ENCODE measurements around the gene CUX1. TPM values are rescaled to one million over a fixed set of nuclear protein-coding genes. Genes with fewer than 3 reads are reported as not detected.

CUX1 gene
- total RNA-seq, 2 experiments from 2014 or later, result 30.7 to 31.2 TPM

GRCh38 chr7:102061981-102062390 is 244.6 kb downstream of the CUX1 start:
- ChIA-PET POLR2A (no interaction called here), CTCF (no interaction called here)
- ATAC-seq (no peak), DNase-seq (no peak)
- H3K27me3 Mint-ChIP-seq (ENCODE audit: low read depth), result no peaks in the 10 kb centered on the region
- no peaks in the 10 kb centered on the region for H3K4me1 Mint-ChIP-seq (ENCODE audit: low read depth)
- H3K36me3 Mint-ChIP-seq (ENCODE audit: low read depth), result no peaks in the 10 kb centered on the region
- H3K4me3 Mint-ChIP-seq, result no peak overlapping the region
- no peak overlapping the region for H3K27ac Mint-ChIP-seq
- H3K9me3 Mint-ChIP-seq (ENCODE audit: insufficient read depth), result no peaks in the 10 kb centered on the region

- CTCF ChIA-PET, result no interaction called here
- POLR2A ChIA-PET, result no interaction called here
Observed at GRCh38 chr7:102063690-102064180, 246.3 kb downstream of the CUX1 start.

GRCh38 chr7:102064361-102065025 is 247.1 kb downstream of the CUX1 start:
- Mint-ChIP-seq H3K27me3 (ENCODE audit: low read depth) (no peaks in the 10 kb centered on the region), H3K27ac (no peak overlapping the region), H3K9me3 (ENCODE audit: insufficient read depth) (no peaks in the 10 kb centered on the region), H3K36me3 (ENCODE audit: low read depth) (no peaks in the 10 kb centered on the region), H3K4me3 (no peak overlapping the region), H3K4me1 (ENCODE audit: low read depth) (no peaks in the 10 kb centered on the region)
- no peak for ATAC-seq
- POLR2A ChIA-PET, result no interaction called here
- no peak for DNase-seq
- CTCF ChIA-PET, result no interaction called here

More at GRCh38 chr7:102063690-102064180, 246.3 kb downstream of the CUX1 start:
- Mint-ChIP-seq H3K4me3 (no peak overlapping the region), H3K36me3 (ENCODE audit: low read depth) (no peaks in the 10 kb centered on the region), H3K27ac (no peak overlapping the region), H3K4me1 (ENCODE audit: low read depth) (no peaks in the 10 kb centered on the region), H3K27me3 (ENCODE audit: low read depth) (no peaks in the 10 kb centered on the region), H3K9me3 (ENCODE audit: insufficient read depth) (no peaks in the 10 kb centered on the region)
- ATAC-seq (no peak), DNase-seq (no peak)

DNA sequence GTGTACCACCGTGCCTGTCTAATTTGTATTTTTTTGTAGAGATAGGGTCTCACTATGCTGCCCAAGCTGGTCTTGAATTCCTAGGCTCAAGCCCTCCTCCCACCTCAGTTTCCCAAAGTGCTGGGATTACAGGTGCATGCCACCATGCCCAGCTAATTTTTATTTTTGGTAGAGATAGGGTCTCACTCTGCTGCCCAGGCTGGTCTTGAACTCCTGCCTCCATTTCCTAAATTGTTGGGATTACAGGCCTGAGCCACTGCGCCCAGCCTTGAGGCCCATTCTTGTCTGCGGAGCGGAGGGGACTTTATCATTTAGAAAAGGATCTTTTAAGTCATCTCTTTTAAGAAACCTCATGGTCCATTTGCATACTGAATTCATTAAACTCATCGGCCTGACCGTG is 247.8 kb downstream of the CUX1 start:
- Mint-ChIP-seq H3K9me3 (ENCODE audit: insufficient read depth) (no peaks in the 10 kb centered on the region), H3K4me3 (no peak overlapping the region), H3K36me3 (ENCODE audit: low read depth) (peaks cover 2% of the 10 kb centered on the region), H3K27me3 (ENCODE audit: low read depth) (no peaks in the 10 kb centered on the region), H3K27ac (no peak overlapping the region), H3K4me1 (ENCODE audit: low read depth) (no peaks in the 10 kb centered on the region)
- ATAC-seq, result no peak
- ChIA-PET POLR2A (no interaction called here), CTCF (no interaction called here)
- no peak for DNase-seq

GRCh38 chr7:102066476-102066875 is 249.1 kb downstream of the CUX1 start:
- ChIA-PET POLR2A (no interaction called here), CTCF (no interaction called here)
- Mint-ChIP-seq H3K27ac (no peak overlapping the region), H3K4me3 (no peak overlapping the region), H3K9me3 (ENCODE audit: insufficient read depth) (no peaks in the 10 kb centered on the region), H3K4me1 (ENCODE audit: low read depth) (no peaks in the 10 kb centered on the region), H3K27me3 (ENCODE audit: low read depth) (no peaks in the 10 kb centered on the region), H3K36me3 (ENCODE audit: low read depth) (peaks cover 4% of the 10 kb centered on the region)
- ATAC-seq (no peak), DNase-seq (no peak)

DNA sequence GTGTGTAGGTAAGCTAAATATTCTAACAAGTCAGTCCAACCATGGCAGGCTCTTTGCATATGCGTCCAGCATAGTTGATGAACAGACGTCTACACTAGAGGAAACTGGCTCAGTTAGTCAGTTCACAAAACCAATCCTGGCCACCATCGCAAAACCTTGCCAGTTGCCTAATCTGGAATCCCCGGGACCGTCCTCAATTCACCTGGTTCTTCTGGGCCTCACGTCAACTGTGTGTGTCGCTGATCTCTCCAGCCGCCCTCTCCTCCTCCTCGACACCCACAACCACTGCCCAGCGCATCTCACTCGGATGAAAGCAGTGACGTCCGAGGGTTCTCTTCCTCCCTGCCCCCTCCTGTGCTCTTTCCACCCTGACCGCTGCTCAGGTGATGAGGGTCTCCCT is 251.4 kb downstream of the CUX1 start:
- Mint-ChIP-seq H3K27me3 (ENCODE audit: low read depth) (no peaks in the 10 kb centered on the region), H3K9me3 (ENCODE audit: insufficient read depth) (no peaks in the 10 kb centered on the region), H3K36me3 (ENCODE audit: low read depth) (peaks cover 13% of the 10 kb centered on the region), H3K4me1 (ENCODE audit: low read depth) (peaks cover 9% of the 10 kb centered on the region), H3K4me3 (no peak overlapping the region), H3K27ac (no peak overlapping the region)
- CTCF ChIA-PET, result interaction anchor here (0.6 kb wide), 1 partner anchor 41 kb away, joined by 3 read pairs; no protein-coding TSS in a partner anchor
- POLR2A ChIA-PET, result interaction anchor here (0.9 kb wide), 1 partner anchor 11 kb away, joined by 4 read pairs; no protein-coding TSS in a partner anchor
- ATAC-seq (no peak), DNase-seq (no peak)

DNA sequence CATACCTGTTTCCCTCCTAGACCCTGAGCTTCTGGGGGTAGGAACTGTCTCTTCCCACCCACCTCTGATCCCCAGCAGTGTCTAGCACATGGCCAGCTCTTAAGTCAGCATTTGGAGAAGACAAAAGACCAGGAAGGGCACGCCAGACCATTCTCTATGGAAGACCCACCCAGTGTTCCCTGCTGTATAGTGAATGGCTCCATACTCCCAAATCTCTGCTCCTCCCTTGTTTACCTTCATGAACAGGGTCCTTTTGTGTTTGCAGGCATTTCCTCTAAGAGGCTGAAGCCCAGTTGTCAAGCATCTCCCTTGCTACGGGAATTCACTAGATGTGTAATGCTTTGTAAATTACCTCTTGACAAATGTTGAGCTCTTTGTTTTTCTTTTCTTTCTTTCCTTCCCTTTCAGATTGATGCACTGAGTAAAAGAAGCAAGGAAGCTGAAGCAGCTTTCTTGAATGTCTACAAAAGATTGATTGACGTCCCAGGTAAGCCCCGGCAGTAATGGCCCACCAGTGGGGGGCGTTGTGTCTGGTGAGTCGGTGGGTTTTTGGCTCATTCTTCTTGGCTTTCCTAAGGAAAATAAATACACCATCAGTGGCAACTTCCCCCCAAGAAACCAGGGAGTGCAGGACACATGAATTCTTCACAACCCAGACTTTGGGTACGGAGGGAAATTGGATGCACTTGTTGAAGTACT is 252.7 kb downstream of the CUX1 start:
- POLR2A ChIA-PET, result interaction anchor here (0.9 kb wide), 1 partner anchor 13 kb away, joined by 4 read pairs; no protein-coding TSS in a partner anchor
- Mint-ChIP-seq H3K36me3 (ENCODE audit: low read depth) (peaks cover 14% of the 10 kb centered on the region), H3K4me1 (ENCODE audit: low read depth) (peaks cover 9% of the 10 kb centered on the region), H3K27ac (no peak overlapping the region), H3K4me3 (no peak overlapping the region), H3K9me3 (ENCODE audit: insufficient read depth) (no peaks in the 10 kb centered on the region), H3K27me3 (ENCODE audit: low read depth) (no peaks in the 10 kb centered on the region)
- no peak for ATAC-seq
- no peak for DNase-seq
- CTCF ChIA-PET, result no interaction called here

DNA sequence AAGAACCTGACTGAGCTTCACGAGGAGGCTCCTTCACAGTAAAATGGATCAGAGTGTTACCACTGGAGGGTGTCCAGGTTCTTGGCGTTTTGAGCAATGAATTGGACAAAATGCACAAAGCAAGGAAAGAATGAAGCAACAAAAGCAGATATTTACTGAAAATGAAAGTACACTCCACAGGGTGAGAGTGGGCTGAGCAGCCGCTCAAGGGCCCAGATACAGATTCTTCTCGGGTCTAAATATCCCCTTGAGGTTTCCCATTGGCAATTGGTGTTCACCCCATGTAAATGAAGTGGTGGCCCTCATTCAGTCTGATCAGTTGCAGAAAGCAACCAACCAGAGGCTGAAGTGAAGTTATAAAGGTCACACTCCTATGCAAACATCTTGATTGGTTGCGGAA is 254.6 kb downstream of the CUX1 start:
- Mint-ChIP-seq H3K27me3 (ENCODE audit: low read depth) (no peaks in the 10 kb centered on the region), H3K9me3 (ENCODE audit: insufficient read depth) (no peaks in the 10 kb centered on the region), H3K4me1 (ENCODE audit: low read depth) (peaks cover 11% of the 10 kb centered on the region), H3K4me3 (no peak overlapping the region), H3K27ac (no peak overlapping the region), H3K36me3 (ENCODE audit: low read depth) (peaks cover 14% of the 10 kb centered on the region)
- ATAC-seq (no peak), DNase-seq (no peak)
- ChIA-PET POLR2A (no interaction called here), CTCF (no interaction called here)

GRCh38 chr7:102072636-102073209 is 255.3 kb downstream of the CUX1 start:
- DNase-seq (no peak), ATAC-seq (no peak)
- CTCF ChIA-PET, result no interaction called here

DNA sequence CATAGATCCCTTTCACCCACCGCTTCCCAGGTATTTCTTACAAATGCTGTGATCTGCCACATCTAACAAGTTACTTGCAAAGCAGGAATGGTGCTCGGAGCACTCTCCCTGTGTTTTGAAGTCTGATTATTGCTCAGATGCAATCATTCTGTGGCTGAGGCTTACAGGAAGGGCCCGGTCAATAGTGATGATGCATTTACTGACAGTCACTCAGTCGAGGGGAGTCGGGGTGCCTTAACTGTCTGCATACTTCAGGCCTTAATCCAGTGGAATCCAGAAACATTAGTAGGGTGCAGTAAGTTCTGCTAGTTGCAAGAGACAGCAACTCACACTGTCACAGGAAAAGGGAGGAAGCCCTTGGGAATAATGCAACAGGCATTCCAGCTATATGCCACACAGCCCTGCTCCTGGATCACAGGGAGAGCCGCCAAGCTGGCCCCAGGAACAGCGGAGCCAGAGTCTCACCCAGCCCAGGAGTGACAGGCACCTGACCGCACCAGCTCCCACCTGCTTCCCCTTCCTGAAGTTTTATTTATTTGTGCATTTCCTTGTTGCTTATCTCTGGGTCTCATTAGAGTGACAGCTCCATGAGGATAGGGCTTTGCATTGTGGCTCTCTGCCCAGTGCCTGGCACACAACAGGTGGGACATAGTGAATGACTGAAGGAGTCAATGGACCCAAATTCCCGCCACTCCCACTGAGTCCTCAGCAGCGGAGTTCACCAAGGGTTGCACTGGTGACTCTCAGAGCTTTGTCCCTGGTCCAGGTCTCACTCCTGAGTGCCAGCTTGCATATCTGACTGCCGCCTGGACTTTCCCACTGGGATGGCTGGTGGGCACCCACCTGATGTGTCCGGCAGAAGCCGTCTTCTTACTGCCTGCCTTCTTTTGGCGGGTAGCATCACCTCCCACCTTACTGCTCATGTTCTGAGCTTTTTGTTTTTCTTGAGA is 256.8 kb downstream of the CUX1 start:
- Mint-ChIP-seq H3K9me3 (ENCODE audit: insufficient read depth) (no peaks in the 10 kb centered on the region), H3K36me3 (ENCODE audit: low read depth) (peaks cover 14% of the 10 kb centered on the region), H3K27me3 (ENCODE audit: low read depth) (no peaks in the 10 kb centered on the region), H3K4me1 (ENCODE audit: low read depth) (peaks cover 16% of the 10 kb centered on the region), H3K27ac (no peak overlapping the region), H3K4me3 (no peak overlapping the region)
- CTCF ChIA-PET, result no interaction called here
- no peak for DNase-seq
- no peak for ATAC-seq
- POLR2A ChIA-PET, result no interaction called here

More at GRCh38 chr7:102072636-102073209, 255.3 kb downstream of the CUX1 start:
- Mint-ChIP-seq H3K4me1 (ENCODE audit: low read depth) (peaks cover 16% of the 10 kb centered on the region), H3K27me3 (ENCODE audit: low read depth) (no peaks in the 10 kb centered on the region), H3K27ac (no peak overlapping the region), H3K4me3 (no peak overlapping the region), H3K36me3 (ENCODE audit: low read depth) (peaks cover 14% of the 10 kb centered on the region), H3K9me3 (ENCODE audit: insufficient read depth) (no peaks in the 10 kb centered on the region)
- POLR2A ChIA-PET, result no interaction called here

GRCh38 chr7:102075126-102075525 is 257.7 kb downstream of the CUX1 start:
- CTCF ChIA-PET, result no interaction called here
- Mint-ChIP-seq H3K27ac (no peak overlapping the region), H3K36me3 (ENCODE audit: low read depth) (peaks cover 13% of the 10 kb centered on the region)

More at GRCh38 chr7:102075126-102075525, 257.7 kb downstream of the CUX1 start:
- POLR2A ChIA-PET, result no interaction called here
- DNase-seq (no peak), ATAC-seq (no peak)
- Mint-ChIP-seq H3K4me1 (ENCODE audit: low read depth) (peaks cover 16% of the 10 kb centered on the region), H3K27me3 (ENCODE audit: low read depth) (no peaks in the 10 kb centered on the region), H3K9me3 (ENCODE audit: insufficient read depth) (no peaks in the 10 kb centered on the region), H3K4me3 (no peak overlapping the region)

Data from activated CD8-positive, alpha-beta T cell treated with anti-CD3 and anti-CD28 coated beads, Interleukin-2, amount 10 ng/mL, durations not matched to agents 7 days and 5 days (primary cell).